Liver (tissue), 9 donors: ENCODE measurements around the gene RSPH6A. TPM values are rescaled to one million over a fixed set of nuclear protein-coding genes. Genes with fewer than 3 reads are reported as not detected.

Experiments
- DNase-seq: peaks from one replicate; pipeline ENCODE4 v3.0.0-alpha.2; 2017; ENCODE audit warnings: low spot score
- H3K27ac ChIP-seq, 2 donors: one replicate each; pipeline ENCODE4 v1.7.0; 2013; ENCODE audit warnings: inconsistent platforms in 2 of 2, low read length in 2 of 2, control low read depth in 1 of 2, low read depth in 1 of 2, mild to moderate bottlenecking in 1 of 2
- H3K27me3 ChIP-seq, 4 donors: one replicate each; pipeline versions ENCODE4 v1.6.1 to v1.7.0; 2013; ENCODE audit warnings: low read length in 3 of 4, inconsistent platforms in 1 of 4, mild to moderate bottlenecking in 1 of 4, moderate library complexity in 1 of 4; ENCODE audit not compliant: control insufficient read depth in 4 of 4, insufficient read depth in 4 of 4
- H3K36me3 ChIP-seq, 4 donors: one replicate each; pipeline versions ENCODE4 v1.6.1 to v1.7.0; 2013; ENCODE audit warnings: low read length in 3 of 4, mild to moderate bottlenecking in 3 of 4, low read depth in 1 of 4, moderate library complexity in 1 of 4; ENCODE audit not compliant: control insufficient read depth in 4 of 4, insufficient read depth in 3 of 4
- H3K4me1 ChIP-seq, 4 donors: one replicate each; pipeline versions ENCODE4 v1.6.1 to v1.7.0; 2013; ENCODE audit warnings: low read length in 3 of 4, mild to moderate bottlenecking in 3 of 4, moderate library complexity in 1 of 4; ENCODE audit not compliant: control insufficient read depth in 4 of 4, insufficient read depth in 4 of 4
- H3K4me3 ChIP-seq, 3 donors: one replicate each; pipeline versions ENCODE4 v1.6.1 to v1.7.0; 2013; ENCODE audit warnings: low read length in 3 of 3, control low read depth in 1 of 3, low read depth in 1 of 3, mild to moderate bottlenecking in 1 of 3
- H3K9ac ChIP-seq, 2 donors: one replicate each; pipeline ENCODE4 v1.7.0; 2013; ENCODE audit warnings: low read length in 2 of 2, mild to moderate bottlenecking in 2 of 2, moderate library complexity in 2 of 2, control low read depth in 1 of 2, low read depth in 1 of 2
- H3K9me3 ChIP-seq, 4 donors: one replicate each; pipeline versions ENCODE4 v1.6.1 to v1.7.0; 2013; ENCODE audit warnings: low read length in 3 of 4; ENCODE audit not compliant: control insufficient read depth in 4 of 4
- ATF3 ChIP-seq: IDR thresholded peaks from 2 replicates; pipeline ENCODE4 v1.6.1; 2016; ENCODE audit warnings: antibody characterized with exemption
- EGR1 ChIP-seq, 2 donors: IDR thresholded peaks; 2 replicates each; pipeline ENCODE4 v1.6.1; 2016 to 2018; ENCODE audit warnings: antibody characterized with exemption in 2 of 2, low read depth in 2 of 2
- FOXA1 ChIP-seq: IDR thresholded peaks from 2 replicates; pipeline ENCODE4 v1.6.1; 2016; ENCODE audit warnings: antibody characterized with exemption
- FOXA2 ChIP-seq: IDR thresholded peaks from 2 replicates; pipeline ENCODE4 v1.6.1; 2016; ENCODE audit warnings: antibody characterized with exemption
- GABPA ChIP-seq, 2 donors: IDR thresholded peaks in 1 of 2; conservative IDR thresholded peaks in 1 of 2; 2 replicates each; pipeline ENCODE4 v1.6.1; 2016; ENCODE audit warnings: antibody characterized with exemption in 2 of 2, mild to moderate bottlenecking in 1 of 2, moderate library complexity in 1 of 2
- HNF4A ChIP-seq, 2 donors: conservative IDR thresholded peaks; 2 replicates each; pipeline ENCODE4 v1.6.1; 2016; ENCODE audit warnings: antibody characterized with exemption in 2 of 2, mild to moderate bottlenecking in 2 of 2
- HNF4G ChIP-seq: IDR thresholded peaks from 2 replicates; pipeline ENCODE4 v1.6.1; 2016; ENCODE audit warnings: antibody characterized with exemption
- JUND ChIP-seq, 2 donors: IDR thresholded peaks; 2 replicates each; pipeline ENCODE4 v1.6.1; 2016; ENCODE audit warnings: antibody characterized with exemption in 2 of 2
- MAX ChIP-seq: IDR thresholded peaks from 2 replicates; pipeline ENCODE4 v1.6.1; 2016; ENCODE audit warnings: antibody characterized with exemption
- NR2F2 ChIP-seq: IDR thresholded peaks from 2 replicates; pipeline ENCODE4 v1.6.1; 2016; ENCODE audit warnings: antibody characterized with exemption
- RAD21 ChIP-seq, 2 donors: IDR thresholded peaks; 2 replicates each; pipeline ENCODE4 v1.6.1; 2016; ENCODE audit warnings: antibody characterized with exemption in 2 of 2, mild to moderate bottlenecking in 2 of 2
- REST ChIP-seq: IDR thresholded peaks from 2 replicates; pipeline ENCODE4 v1.6.1; 2016; ENCODE audit warnings: antibody characterized with exemption, mild to moderate bottlenecking
- RXRA ChIP-seq, 2 donors: IDR thresholded peaks; 2 replicates each; pipeline ENCODE4 v1.6.1; 2017 to 2018; ENCODE audit warnings: antibody characterized with exemption in 2 of 2, mild to moderate bottlenecking in 1 of 2
- SP1 ChIP-seq: IDR thresholded peaks from 2 replicates; pipeline ENCODE4 v1.6.1; 2018; ENCODE audit warnings: antibody characterized with exemption, mild to moderate bottlenecking
- TAF1 ChIP-seq: conservative IDR thresholded peaks from 2 replicates; pipeline ENCODE4 v1.6.1; 2016; ENCODE audit warnings: antibody characterized with exemption, mild to moderate bottlenecking
- YY1 ChIP-seq: IDR thresholded peaks from 2 replicates; pipeline ENCODE4 v1.6.1; 2016; ENCODE audit warnings: antibody characterized with exemption, mild to moderate bottlenecking
- ZBTB33 ChIP-seq: IDR thresholded peaks from 2 replicates; pipeline ENCODE4 v1.6.1; 2016; ENCODE audit warnings: antibody characterized with exemption
- WGBS: extraction: QIAGEN DNeasy Blood & Tissue Kit; methylation state at CpG from one replicate; pipeline ENCODE4 v1.1.7; 2013; 5-methylcytosine and 5-hydroxymethylcytosine counted together
- polyA plus RNA-seq, 2 donors: library from polyadenylated mRNA; stranded (reverse) in 1 of 2; unstranded in 1 of 2; fragments of 200-250 nt in 1 of 2; fragments of >200 nt in 1 of 2; fragmentation: Nextera tagmentation in 1 of 2; extraction: Ambion mirVana in 1 of 2; gene quantifications; one replicate each; pipeline versions ENCODE4 v1.2.1 to v1.2.3, GENCODE V29; 2013 to 2015
- total RNA-seq, 2 donors: library from RNA; depleted of rRNA; stranded (reverse); fragments of >200 nt; gene quantifications; one replicate each; pipeline ENCODE4 v1.2.3, GENCODE V29; 2014
- TF ChIP-seq, protein P1 (sequence below): fragments of 150-350 bp; IDR thresholded peaks from 2 replicates; pipeline ENCODE4 v1.5.1; 2017; ENCODE audit warnings: improper control_type of control experiment, low read depth, low read length; ENCODE audit not compliant: missing input control
- donor health status: healthy.
- donor health status: healthy.
- donor health status: healthy.
- donor health status: healthy.
- donor health status: healthy.

The RSPH6A gene
- total and polyA plus RNA-seq, 4 donors, result 0.08 TPM; not detected in 3

DNA sequence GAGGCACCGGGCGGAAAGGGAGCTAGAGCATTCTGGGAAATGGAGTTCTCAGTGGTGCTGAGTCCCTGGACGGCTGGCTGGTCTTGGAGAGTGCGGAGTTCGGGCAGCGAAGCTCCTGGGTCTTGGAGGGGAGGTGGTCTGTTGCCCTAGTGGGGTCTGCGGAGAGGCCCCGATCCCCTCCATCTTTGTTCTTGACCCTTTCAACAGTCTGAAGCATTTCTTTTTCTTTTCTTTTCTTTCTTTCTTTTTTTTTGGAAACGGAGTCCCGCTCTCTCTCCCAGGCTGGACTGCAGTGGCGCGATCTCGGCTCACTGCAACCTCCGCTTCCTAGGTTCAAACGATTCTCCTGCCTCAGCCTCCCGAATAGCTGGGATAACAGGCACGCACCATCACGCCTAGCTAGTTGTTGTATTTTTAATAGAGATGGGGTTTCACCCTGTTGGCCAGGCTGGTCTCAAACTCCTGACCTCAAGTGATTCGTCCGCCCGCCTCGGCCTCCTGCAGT is 48.3 kb upstream of the RSPH6A start:
- Histone ChIP-seq H3K9me3 (no peaks in the 10 kb centered on the region), H3K4me3 (peak overlapping the region; percentile 27 to 92 (median 47)), H3K9ac (peak overlapping the region; percentile 50 to 71), H3K27ac (peak overlapping the region; percentile 64 to 93), H3K4me1 (peaks cover 6 to 51% (median 33%) of the 10 kb centered on the region in 4 donors), H3K36me3 (no peaks in the 10 kb centered on the region), H3K27me3 (no peaks in the 10 kb centered on the region)
- TF ChIP-seq HNF4G (no peak), YY1 (peak; percentile 78), RXRA (IDR thresholded peaks at IDR 0.05) (no peak), FOXA1 (no peak), REST (no peak), TAF1 (no peak), RAD21 (IDR thresholded peaks at IDR 0.05) (no peak), SP1 (no peak), ATF3 (no peak)
- 2% methylated on average over 22 of the region's 22 CpGs for WGBS
- no peak for DNase-seq

GRCh38 chr19:45862564-45863334 is 47.6 kb upstream of the RSPH6A start, which contains the start of gene SYMPK:
SYMPK (minus strand) TSS chr19:45863147; CDS start chr19:45854495, 8,652 bp downstream.
- WGBS, result under 1% methylated on average over 65 of the region's 65 CpGs
- H3K4me1 ChIP-seq, result peaks cover 4 to 46% (median 29%) of the 10 kb centered on the region in 4 donors
- TF ChIP-seq REST (peak; percentile 70), YY1 (peak; percentile 98), ZBTB33 (peak; percentile 87), ATF3 (no peak), SP1 (peak; percentile 74), HNF4A (conservative IDR thresholded peaks at IDR 0.05) (peak in 1 of 2 donors; percentile 9), RXRA (IDR thresholded peaks at IDR 0.05) (peak in 1 of 2 donors; percentile 28), TAF1 (peak; percentile 50), EGR1 (IDR thresholded peaks at IDR 0.05; ENCODE audit: low read depth in 2 of 2) (peak in 1 of 2 donors; percentile 51), JUND (IDR thresholded peaks at IDR 0.05) (no peak), GABPA (IDR thresholded peaks at IDR 0.05 in 1 of 2, conservative IDR thresholded peaks at IDR 0.05 in 1 of 2) (peak; percentile 80 to 95), NR2F2 (no peak), FOXA1 (peak; percentile 50), HNF4G (no peak), MAX (peak; percentile 70), RAD21 (IDR thresholded peaks at IDR 0.05) (peak; percentile 33 to 38), FOXA2 (no peak)
- TF ChIP-seq, protein P1, sequence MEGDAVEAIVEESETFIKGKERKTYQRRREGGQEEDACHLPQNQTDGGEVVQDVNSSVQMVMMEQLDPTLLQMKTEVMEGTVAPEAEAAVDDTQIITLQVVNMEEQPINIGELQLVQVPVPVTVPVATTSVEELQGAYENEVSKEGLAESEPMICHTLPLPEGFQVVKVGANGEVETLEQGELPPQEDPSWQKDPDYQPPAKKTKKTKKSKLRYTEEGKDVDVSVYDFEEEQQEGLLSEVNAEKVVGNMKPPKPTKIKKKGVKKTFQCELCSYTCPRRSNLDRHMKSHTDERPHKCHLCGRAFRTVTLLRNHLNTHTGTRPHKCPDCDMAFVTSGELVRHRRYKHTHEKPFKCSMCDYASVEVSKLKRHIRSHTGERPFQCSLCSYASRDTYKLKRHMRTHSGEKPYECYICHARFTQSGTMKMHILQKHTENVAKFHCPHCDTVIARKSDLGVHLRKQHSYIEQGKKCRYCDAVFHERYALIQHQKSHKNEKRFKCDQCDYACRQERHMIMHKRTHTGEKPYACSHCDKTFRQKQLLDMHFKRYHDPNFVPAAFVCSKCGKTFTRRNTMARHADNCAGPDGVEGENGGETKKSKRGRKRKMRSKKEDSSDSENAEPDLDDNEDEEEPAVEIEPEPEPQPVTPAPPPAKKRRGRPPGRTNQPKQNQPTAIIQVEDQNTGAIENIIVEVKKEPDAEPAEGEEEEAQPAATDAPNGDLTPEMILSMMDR, result no peak
- peak within 1 kb of the TSS; percentile 91 to 99 (median 92) for H3K4me3 ChIP-seq
- H3K36me3 ChIP-seq, result peaks cover 0 to 3% (median 1%) of the 10 kb centered on the region in 4 donors
- H3K27ac ChIP-seq, result peak within 1 kb of the TSS; percentile 82 to 93
- H3K9me3 ChIP-seq, result no peaks in the 10 kb centered on the region
- H3K9ac ChIP-seq, result peak within 1 kb of the TSS; percentile 64 to 79
- peak; percentile 97 for DNase-seq
- H3K27me3 ChIP-seq, result no peaks in the 10 kb centered on the region
